GM23338 (cell line): Measurements from ENCODE around the gene NDUFV1.

ENCODE experiments used
- EZH2 ChIP-seq: fragments of 200-600 bp; sonication (generic); IDR thresholded peaks from one replicate; pipeline ENCODE4 v1.8.0; 2017; ENCODE audit warnings: antibody characterized with exemption, mild to moderate bottlenecking, low read depth; ENCODE audit not compliant: unreplicated experiment
- TF ChIP-seq, protein P1 (sequence below), 2 experiments: fragments of 200-600 bp in 1 of 2; sonication (generic) in 1 of 2; conservative IDR thresholded peaks; 2 replicates each; pipeline versions ENCODE4 v1.5.1 to v1.6.1; 2016 to 2017; ENCODE audit warnings: antibody characterized with exemption in 2 of 2, low read depth in 2 of 2, mild to moderate bottlenecking in 2 of 2, moderate library complexity in 1 of 2
- TF ChIP-seq, protein P2 (sequence below): IDR thresholded peaks from one replicate; pipeline ENCODE4 v1.6.1; 2018; ENCODE audit warnings: antibody characterized with exemption; ENCODE audit not compliant: unreplicated experiment

DNA sequence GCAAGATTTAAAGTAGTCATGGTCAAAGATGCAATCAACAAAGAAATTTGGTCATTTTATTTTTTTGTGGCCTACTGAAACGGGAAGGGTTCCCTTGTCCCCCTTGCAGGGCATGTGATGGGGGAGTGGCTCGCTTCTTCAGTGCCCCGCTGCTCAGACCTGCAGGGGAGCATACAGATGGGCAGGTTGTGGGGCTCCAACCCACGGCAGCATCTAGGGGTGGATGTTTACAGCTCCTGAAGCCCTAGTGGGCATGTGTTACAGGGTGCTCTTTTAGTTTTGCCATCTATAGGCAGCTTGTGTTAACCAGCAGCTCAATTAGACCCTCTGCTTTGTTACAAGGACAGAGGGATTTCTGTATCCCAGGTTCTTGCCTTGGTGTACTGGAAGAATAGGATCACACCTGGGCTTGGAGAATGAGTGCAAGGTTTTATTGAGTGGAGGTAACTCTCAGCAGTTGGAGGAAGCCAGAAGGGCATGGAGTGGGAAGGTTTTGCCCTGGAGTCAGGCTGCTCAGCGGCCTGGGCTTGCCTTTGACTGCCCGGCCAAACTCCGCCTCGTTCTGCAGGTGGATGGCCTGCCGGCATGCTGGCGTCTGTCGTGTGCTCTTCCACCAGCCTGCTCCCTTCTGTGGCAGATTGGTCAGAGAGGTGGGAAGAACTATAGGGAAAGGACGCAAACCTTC is 13.7 kb upstream of the NDUFV1 start:
- TF ChIP-seq, protein P1, sequence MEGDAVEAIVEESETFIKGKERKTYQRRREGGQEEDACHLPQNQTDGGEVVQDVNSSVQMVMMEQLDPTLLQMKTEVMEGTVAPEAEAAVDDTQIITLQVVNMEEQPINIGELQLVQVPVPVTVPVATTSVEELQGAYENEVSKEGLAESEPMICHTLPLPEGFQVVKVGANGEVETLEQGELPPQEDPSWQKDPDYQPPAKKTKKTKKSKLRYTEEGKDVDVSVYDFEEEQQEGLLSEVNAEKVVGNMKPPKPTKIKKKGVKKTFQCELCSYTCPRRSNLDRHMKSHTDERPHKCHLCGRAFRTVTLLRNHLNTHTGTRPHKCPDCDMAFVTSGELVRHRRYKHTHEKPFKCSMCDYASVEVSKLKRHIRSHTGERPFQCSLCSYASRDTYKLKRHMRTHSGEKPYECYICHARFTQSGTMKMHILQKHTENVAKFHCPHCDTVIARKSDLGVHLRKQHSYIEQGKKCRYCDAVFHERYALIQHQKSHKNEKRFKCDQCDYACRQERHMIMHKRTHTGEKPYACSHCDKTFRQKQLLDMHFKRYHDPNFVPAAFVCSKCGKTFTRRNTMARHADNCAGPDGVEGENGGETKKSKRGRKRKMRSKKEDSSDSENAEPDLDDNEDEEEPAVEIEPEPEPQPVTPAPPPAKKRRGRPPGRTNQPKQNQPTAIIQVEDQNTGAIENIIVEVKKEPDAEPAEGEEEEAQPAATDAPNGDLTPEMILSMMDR (conservative IDR thresholded peaks at IDR 0.05; ENCODE audit: low read depth in 2 of 2) = no peak
- TF ChIP-seq, protein P2, sequence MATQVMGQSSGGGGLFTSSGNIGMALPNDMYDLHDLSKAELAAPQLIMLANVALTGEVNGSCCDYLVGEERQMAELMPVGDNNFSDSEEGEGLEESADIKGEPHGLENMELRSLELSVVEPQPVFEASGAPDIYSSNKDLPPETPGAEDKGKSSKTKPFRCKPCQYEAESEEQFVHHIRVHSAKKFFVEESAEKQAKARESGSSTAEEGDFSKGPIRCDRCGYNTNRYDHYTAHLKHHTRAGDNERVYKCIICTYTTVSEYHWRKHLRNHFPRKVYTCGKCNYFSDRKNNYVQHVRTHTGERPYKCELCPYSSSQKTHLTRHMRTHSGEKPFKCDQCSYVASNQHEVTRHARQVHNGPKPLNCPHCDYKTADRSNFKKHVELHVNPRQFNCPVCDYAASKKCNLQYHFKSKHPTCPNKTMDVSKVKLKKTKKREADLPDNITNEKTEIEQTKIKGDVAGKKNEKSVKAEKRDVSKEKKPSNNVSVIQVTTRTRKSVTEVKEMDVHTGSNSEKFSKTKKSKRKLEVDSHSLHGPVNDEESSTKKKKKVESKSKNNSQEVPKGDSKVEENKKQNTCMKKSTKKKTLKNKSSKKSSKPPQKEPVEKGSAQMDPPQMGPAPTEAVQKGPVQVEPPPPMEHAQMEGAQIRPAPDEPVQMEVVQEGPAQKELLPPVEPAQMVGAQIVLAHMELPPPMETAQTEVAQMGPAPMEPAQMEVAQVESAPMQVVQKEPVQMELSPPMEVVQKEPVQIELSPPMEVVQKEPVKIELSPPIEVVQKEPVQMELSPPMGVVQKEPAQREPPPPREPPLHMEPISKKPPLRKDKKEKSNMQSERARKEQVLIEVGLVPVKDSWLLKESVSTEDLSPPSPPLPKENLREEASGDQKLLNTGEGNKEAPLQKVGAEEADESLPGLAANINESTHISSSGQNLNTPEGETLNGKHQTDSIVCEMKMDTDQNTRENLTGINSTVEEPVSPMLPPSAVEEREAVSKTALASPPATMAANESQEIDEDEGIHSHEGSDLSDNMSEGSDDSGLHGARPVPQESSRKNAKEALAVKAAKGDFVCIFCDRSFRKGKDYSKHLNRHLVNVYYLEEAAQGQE = no peak
- no peak for TF ChIP-seq EZH2
